HG02938 (cell line): Measurements from ENCODE around the gene TLE4.
"Not testable (repeated sequence)": the region's sequence is repeated elsewhere in the genome, so short reads cannot be mapped to it uniquely, and the experiment has no call there.

ENCODE experiments used
- ATAC-seq: cut with Tn5 transposase; IDR thresholded peaks from one replicate; pipeline ENCODE4 v1.9.1; 2021; ENCODE audit warnings: mild to moderate bottlenecking, moderate library complexity; ENCODE audit not compliant: unreplicated experiment

The TLE4 gene

GRCh38 chr9:79709743-79710674 lies 138.2 kb downstream of the TLE4 start:
- no peak for ATAC-seq

DNA sequence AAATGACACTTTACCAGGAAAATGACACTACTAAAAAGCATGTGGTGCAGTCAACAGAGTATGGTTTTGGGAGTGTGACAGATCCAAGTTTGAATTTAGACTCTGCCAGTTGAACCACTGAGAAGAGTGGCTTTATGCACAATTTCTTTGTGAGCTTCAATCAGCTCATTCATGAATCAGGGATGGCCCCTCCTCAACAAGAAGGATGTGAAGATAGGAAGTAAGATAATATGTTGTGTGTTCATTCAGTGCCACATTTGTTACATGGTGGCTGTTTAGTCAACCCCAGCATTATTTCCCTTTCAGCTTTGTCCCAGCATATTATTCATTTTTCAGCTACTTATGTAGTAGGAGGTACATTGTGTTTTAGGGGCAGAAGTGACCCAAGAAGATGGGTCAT lies 140.1 kb downstream of the TLE4 start:
- ATAC-seq = no peak

DNA sequence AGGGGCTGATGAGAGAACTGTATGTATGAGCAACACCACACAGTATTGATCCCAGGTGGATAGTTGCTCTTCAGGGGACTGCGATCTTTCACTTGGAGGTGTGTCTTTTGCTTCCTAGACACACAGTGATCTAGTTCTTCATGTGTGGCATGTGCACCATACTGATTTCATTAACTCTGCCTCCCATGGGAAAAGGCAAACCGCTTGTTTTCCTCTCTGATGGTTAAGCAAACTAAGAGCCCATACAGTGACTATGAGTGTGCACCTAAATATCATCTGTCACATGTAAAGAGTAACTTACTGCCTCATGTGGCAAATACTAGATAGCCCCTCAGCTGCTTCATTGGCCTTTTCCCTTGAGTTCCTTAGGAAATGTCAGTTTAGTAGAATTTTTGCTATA lies 147.3 kb downstream of the TLE4 start:
- no peak for ATAC-seq

DNA sequence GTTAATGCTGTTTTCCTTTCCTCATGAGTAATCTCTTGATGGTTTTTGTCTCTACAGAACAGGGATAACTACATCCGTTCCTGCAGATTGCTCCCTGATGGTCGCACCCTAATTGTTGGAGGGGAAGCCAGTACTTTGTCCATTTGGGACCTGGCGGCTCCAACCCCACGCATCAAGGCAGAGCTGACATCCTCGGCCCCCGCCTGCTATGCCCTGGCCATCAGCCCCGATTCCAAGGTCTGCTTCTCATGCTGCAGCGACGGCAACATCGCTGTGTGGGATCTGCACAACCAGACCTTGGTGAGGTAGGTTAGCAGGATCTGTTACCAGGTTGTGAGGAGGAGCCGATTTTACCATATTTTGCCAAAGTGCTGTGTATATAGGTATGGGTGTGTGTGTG lies 148.2 kb downstream of the TLE4 start:
- ATAC-seq = no peak

DNA sequence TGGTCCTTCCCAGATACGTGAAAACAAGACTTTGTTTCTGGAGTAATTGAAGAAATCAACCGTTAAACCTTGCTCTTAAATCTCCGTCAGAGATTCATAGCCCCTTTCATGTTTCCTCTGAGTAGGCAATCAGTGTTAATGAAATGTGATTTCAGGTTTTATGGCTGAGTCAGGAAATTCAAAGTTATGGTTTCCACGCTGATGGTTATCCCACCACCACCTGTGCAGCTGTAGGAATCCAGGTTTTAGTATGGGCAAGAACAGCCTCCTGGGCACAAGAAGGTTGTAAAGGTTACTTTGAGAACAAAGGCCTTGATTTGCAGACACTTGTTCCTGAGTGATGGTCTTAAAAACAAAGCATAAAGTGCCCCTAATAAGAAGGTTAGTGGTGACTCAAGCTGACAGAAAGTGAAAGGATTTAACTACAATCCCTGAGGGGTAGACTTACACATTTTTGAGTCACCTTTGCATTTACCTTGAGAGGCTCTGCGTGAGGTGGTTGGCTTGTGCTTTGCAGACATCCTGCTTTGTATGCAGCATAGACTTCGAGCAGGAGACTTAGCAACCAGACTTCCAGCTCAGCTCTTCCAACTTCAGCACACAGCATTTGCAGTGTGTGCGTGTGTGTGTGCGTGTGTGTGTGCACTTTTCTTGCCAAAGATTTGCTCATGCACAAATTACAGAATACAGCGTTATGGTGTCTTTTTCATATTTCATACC lies 159.6 kb downstream of the TLE4 start:
- ATAC-seq = peak; percentile 80

DNA sequence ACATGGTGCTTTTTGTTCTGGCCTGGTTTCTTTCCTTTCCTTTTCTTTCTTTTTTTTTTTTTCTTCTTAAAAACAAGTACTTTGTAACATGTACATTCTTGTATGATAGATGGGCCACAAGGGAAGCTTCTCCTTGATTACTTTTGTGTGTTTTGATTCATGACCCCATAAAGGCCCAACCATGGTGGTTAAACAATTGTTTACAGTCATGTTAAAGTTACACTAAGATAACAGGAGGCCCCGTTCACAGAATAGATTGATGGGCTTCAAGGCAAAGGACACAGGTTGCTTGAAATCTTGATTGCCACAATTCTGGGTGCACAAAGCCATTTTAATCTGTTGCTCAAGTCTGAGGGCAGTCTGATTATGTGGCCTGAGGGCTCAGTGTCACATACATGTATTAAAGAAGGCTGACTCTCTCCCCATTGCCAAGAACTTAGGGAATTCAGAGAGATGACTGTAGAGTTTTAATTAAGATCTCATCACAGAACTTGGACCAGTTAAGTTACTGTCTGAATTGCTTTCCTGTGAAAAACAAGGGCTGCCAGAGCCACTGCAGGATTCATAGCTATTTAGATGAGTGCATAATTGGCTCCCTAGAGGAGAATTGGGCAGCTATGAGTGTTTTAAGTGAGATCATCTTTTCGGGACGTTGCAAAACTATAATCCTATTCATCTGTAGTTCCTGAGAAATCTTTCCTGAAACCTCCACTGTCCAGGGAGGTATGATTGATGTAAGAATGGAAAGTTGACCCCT lies 163.4 kb downstream of the TLE4 start:
- ATAC-seq = no peak

- no peak for ATAC-seq
Measured at GRCh38 chr9:79736051-79736450, 164.3 kb downstream of the TLE4 start.

GRCh38 chr9:79741381-79741780 lies 169.6 kb downstream of the TLE4 start:
- no peak for ATAC-seq

DNA sequence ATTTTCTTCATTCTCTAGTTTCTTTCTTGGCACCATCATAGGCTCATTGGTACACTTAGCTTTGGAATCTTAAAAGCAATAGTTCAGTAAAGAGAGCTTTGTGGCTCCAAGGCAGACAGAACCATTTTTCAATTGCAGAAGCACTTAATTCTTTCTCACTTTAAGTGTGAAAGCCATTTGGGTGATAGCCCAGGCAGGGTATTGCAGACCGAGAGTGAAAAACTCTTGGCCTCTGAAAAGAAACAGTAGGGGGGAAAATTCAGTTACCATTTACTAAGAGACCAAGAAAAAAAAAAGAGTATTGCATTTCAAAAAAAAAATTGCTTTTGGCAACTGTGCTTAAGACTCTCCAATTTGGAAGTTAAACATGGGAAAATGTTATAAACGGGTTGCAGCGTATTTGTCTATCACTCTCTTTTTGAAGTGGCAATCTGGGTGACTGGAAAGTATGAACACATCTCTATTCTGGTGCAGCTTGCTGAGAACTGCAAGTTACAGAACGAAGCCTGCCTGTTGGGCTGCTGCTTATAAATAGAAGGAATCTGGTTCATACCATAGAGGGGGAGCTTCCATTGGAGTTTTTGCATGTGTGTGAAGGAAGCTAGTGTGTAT lies 170.5 kb downstream of the TLE4 start:
- ATAC-seq = no peak

DNA sequence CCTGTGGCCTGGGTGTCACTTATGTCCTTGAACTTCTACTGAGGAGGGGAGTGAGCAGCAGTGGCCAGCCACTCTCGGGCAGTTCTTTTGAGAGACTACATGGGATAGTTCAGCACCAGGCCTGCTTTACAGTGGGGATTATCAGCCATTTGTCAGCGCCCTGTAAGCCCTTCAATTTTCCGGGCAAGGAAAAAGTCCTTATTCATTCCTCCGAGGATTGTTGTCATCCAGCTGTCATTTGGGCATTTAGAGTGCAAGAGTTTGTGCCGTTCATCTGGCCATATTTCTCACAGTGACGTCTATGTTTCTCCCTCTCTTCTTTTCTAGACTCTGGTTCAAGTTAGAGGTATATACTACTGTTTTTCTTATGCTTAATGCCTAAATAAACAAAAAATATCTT lies 172.8 kb downstream of the TLE4 start:
- ATAC-seq = no peak

DNA sequence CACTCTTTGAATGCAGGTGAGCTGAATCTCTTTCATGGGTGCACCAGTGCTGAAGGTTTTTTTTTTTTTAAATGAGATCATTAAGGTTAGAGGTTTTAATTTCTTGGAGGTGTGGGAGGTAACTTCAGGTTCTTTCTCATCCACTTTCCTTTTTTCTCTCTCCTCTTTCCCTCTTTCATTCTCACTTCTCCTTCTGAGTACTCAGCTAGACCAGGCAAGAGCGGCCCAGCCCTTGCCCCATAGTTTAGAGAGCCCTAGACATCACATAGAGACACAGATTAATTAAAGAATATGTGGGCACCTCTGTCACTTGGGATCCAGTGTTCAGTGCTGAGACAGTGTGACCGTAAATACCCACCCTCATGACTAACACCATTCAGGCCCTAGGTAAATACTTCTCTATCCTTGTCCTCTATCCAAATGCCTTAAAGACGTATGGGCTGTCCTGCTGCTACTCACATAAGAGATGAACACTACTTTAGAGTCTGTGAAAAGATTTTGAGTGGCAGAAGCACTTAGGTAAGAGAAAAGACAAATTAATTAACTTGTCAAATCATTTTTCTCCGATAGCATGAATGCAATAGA lies 174.1 kb downstream of the TLE4 start:
- ATAC-seq = no peak

DNA sequence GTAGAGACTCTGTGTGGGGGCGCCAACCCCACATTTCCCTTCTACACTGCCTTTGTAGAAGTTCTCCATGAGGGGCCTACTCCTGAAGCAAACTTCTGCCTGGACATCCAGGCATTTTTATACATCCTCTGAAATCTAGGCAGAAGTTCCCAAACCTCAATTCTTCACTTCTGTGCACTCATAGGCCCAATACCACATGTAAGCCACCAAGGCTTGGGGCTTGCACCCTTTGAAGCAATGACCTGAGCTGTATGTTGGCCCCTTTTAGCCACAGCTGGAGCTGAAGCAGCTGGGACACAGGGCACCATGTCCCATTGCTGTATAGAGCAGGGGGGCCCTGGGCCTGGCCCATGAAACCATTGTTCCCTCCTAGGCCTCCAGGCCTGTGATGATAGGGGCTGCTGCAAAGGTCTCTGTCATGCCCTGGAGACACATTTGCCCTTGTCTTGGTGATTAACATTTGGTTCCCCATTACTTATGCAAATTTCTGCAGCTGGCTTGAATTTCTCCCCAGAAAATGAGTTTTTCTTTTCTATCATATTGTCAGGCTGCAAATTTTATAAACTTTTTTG lies 180.2 kb downstream of the TLE4 start:
- not testable (repeated sequence) for ATAC-seq

GRCh38 chr9:79756414-79756813 lies 184.6 kb downstream of the TLE4 start:
- no peak for ATAC-seq

GRCh38 chr9:79757074-79757473 lies 185.3 kb downstream of the TLE4 start:
- ATAC-seq = no peak

- no peak for ATAC-seq
Measured at GRCh38 chr9:79757881-79758669, 186.3 kb downstream of the TLE4 start.

GRCh38 chr9:79759460-79759859 lies 187.7 kb downstream of the TLE4 start:
- ATAC-seq = no peak

DNA sequence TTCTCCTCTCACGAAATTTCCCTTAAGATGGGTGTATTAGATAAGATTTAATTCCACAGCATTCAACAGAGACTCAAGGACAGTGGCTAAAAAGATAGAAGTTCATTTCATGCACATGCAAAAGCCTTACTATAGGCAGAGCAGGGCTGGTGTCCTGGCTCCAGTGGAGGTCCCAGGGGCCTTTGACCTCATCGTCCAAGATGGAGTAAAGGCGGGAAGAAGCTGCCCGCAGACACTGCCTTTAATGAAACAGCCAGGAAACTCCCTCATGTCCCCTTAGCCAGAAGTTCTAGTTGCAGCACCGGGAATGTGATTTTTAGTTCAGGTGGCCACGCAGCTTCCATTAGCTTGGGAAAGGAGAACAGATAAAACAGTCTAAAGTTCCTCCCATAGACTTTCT lies 190.3 kb downstream of the TLE4 start:
- ATAC-seq = no peak

- ATAC-seq = no peak
Measured at GRCh38 chr9:79763671-79764285, 192.0 kb downstream of the TLE4 start.

DNA sequence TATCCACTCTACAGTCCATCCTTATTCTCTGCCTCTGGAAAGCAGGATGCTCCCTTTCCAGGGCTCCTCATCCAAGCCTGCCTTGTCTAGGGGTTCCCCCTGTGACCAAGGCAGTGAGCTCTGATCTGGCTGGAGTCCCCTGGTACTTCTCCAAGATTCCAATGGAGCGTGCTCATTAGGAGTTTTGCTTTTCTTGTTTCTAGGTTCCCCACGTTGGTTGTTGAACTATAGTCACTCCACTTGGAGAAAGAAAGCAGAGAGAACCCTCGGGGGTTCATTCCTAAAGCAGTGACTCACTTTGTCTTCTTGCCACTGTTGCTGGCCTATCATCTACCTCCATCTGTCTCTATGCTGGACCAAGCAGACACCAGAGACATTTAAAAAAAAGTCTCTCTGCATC lies 192.6 kb downstream of the TLE4 start:
- no peak for ATAC-seq
